D341Med (cell line): ENCODE results near the gene QSOX1.
A peak's percentile ranks its signal among the peaks of the same experiment; 100 is the strongest.

Source experiments
- DNase-seq: peaks from one replicate; pipeline ENCODE4 v3.0.0; 2012; ENCODE audit warnings: low spot score

Gene QSOX1

GRCh38 chr1:180251526-180252305 lies 97.0 kb downstream of the QSOX1 start:
- no peak for DNase-seq

DNA sequence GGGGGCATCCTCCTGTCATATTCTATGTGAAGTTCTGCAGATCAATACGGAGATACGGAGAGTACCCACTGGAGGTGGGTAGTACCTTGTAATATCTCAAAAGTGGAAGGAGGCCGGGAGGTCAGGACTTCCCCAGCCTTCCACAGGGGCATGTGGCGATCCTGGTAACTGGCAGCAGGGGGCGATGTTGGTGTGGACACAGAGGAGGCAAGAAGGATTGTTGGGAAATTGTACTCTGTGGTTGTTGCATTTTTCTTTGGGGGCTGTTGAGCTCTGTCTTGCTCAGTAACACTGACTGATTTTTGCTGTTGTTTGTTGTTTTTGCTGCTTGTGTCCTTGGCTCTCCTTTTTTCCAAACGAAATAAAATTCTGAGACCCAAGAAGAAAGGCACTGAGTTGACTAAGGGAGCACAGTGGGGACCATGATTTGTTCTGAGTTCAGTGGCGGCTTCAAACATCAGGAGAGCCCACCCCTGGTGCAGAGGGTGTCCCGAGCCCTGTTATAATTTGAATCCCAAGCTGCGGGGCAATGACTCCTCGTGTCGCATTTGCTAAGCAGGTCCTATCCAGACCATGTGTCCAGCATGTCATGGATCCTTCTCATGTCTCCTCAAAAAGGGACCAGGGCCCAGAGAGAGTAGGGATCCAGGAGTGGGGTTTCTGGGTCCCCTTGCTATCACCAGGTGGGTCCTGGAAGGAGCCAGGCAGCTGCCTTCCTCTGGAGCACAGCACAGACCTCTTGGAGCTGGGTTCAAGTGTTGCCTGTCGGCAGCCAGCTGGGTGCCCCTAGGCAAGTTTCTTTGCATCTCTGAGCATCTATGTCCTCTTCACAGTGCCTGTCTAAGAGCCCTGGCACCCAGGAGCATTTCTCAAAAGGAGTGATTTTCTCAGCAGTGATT lies 98.2 kb downstream of the QSOX1 start:
- DNase-seq = peak; percentile 86
